ENCODE results near the gene UBAC1.

UBAC1 gene

GRCh38 chr9:135908093-135908753 lies 53.0 kb downstream of the UBAC1 start:
- peaks cover 14% of the 10 kb centered on the region for H3K4me1 ChIP-seq (ENCODE audit: low read depth, poor library complexity, severe bottlenecking)
- no peaks in the 10 kb centered on the region for H3K27me3 ChIP-seq (ENCODE audit: insufficient read depth, low read depth)
- TF ChIP-seq CTCF (conservative IDR thresholded peaks at IDR 0.05; ENCODE audit: low read depth, low read length) = no peak
- H3K9ac ChIP-seq = no peak overlapping the region; the same call in 1 of the 2 replicates
- peak overlapping the region; percentile 88 for H3K4me2 ChIP-seq
- H3K27ac ChIP-seq = no peak overlapping the region
- H4K20me1 ChIP-seq (ENCODE audit: insufficient read depth) = no peaks in the 10 kb centered on the region
- no peak overlapping the region for H3K4me3 ChIP-seq (IDR thresholded peaks at IDR 0.05; ENCODE audit: insufficient read depth, low read depth, low read length)
- H3K79me2 ChIP-seq (ENCODE audit: insufficient read depth, low read depth) = peaks cover 30% of the 10 kb centered on the region
- peak overlapping the region; percentile 75 for H2AFZ ChIP-seq (ENCODE audit: low read depth)
- H3K36me3 ChIP-seq (ENCODE audit: insufficient read depth) = no peaks in the 10 kb centered on the region

DNA sequence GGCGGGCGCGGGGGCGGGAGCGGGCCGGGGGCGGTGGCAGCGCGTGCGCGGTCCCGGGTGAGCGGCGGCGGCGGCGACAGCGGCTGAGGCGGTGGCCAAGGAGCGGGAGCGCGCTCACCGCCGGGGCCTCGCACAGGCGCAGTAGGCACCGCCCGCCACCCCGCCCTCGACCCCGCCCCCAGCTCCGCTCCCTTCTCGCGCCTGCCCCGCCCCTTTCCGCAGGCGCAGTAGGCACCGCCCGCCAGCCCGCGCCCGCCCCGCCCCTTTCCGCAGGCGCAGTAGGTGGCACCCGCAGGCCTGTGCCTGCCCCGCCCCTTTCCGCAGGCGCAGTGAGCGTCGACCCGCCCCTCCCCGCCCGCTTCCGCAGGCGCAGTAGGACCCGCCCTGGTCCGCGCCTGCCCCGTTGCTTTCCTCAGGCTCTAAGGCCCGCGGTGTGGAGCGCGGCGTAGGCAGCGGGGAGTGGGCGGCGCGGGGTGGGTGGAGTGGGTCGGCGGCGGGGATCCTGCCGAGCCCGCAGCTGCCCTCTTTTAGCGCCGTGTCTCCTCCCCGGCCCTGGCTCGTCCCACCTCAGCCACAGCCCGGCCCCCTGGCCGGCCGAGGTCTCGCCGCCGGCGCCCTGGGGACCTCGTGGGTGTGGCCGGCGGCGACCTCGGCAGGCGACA lies 53.6 kb downstream of the UBAC1 start, which contains the start of gene CAMSAP1:
Gene CAMSAP1, minus strand, starts transcription at position 116 of the 662 bp plus-strand sequence. CDS start 387 bp downstream, outside the sequence.
- peak within 1 kb of the TSS; percentile 75 for H2AFZ ChIP-seq (ENCODE audit: low read depth)
- H3K36me3 ChIP-seq (ENCODE audit: insufficient read depth) = no peaks in the 10 kb centered on the region
- H3K4me3 ChIP-seq (IDR thresholded peaks at IDR 0.05; ENCODE audit: insufficient read depth, low read depth, low read length) = no peak within 1 kb of the TSS
- peak within 1 kb of the TSS; percentile 88 for H3K4me2 ChIP-seq
- H3K9ac ChIP-seq = no peak within 1 kb of the TSS; the same call in 1 of the 2 replicates
- H3K79me2 ChIP-seq (ENCODE audit: insufficient read depth, low read depth) = peaks cover 37% of the 10 kb centered on the region
- no peak for TF ChIP-seq CTCF (conservative IDR thresholded peaks at IDR 0.05; ENCODE audit: low read depth, low read length)
- H3K4me1 ChIP-seq (ENCODE audit: low read depth, poor library complexity, severe bottlenecking) = peaks cover 14% of the 10 kb centered on the region
- no peaks in the 10 kb centered on the region for H3K27me3 ChIP-seq (ENCODE audit: insufficient read depth, low read depth)
- H4K20me1 ChIP-seq (ENCODE audit: insufficient read depth) = no peaks in the 10 kb centered on the region
- H3K27ac ChIP-seq = no peak within 1 kb of the TSS

- TF ChIP-seq CTCF (conservative IDR thresholded peaks at IDR 0.05; ENCODE audit: low read depth, low read length) = no peak
- H3K27me3 ChIP-seq (ENCODE audit: insufficient read depth, low read depth) = no peaks in the 10 kb centered on the region
- peaks cover 42% of the 10 kb centered on the region for H3K79me2 ChIP-seq (ENCODE audit: insufficient read depth, low read depth)
- H3K36me3 ChIP-seq (ENCODE audit: insufficient read depth) = no peaks in the 10 kb centered on the region
- no peak overlapping the region for H3K4me3 ChIP-seq (IDR thresholded peaks at IDR 0.05; ENCODE audit: insufficient read depth, low read depth, low read length)
- no peaks in the 10 kb centered on the region for H4K20me1 ChIP-seq (ENCODE audit: insufficient read depth)
- H2AFZ ChIP-seq (ENCODE audit: low read depth) = no peak overlapping the region; the same call in 1 of the 2 replicates
- H3K27ac ChIP-seq = no peak overlapping the region
- no peak overlapping the region for H3K4me2 ChIP-seq
- H3K9ac ChIP-seq = no peak overlapping the region
- H3K4me1 ChIP-seq (ENCODE audit: low read depth, poor library complexity, severe bottlenecking) = peaks cover 14% of the 10 kb centered on the region
These were observed 54.2 kb downstream of the UBAC1 start for GRCh38 chr9:135907006-135907430.

GRCh38 chr9:135906291-135907005 lies 54.7 kb downstream of the UBAC1 start:
- H2AFZ ChIP-seq (ENCODE audit: low read depth) = no peak overlapping the region; the same call in 1 of the 2 replicates

More at GRCh38 chr9:135906291-135907005, 54.7 kb downstream of the UBAC1 start:
- Histone ChIP-seq H3K36me3 (ENCODE audit: insufficient read depth) (no peaks in the 10 kb centered on the region), H3K79me2 (ENCODE audit: insufficient read depth, low read depth) (peaks cover 45% of the 10 kb centered on the region), H3K4me3 (IDR thresholded peaks at IDR 0.05; ENCODE audit: insufficient read depth, low read depth, low read length) (no peak overlapping the region), H3K4me2 (0 out of 2 replicates have a peak overlapping the region, but pooled peaks have one; percentile 43), H3K4me1 (ENCODE audit: low read depth, poor library complexity, severe bottlenecking) (peaks cover 14% of the 10 kb centered on the region), H3K27ac (no peak overlapping the region), H3K9ac (no peak overlapping the region), H3K27me3 (ENCODE audit: insufficient read depth, low read depth) (no peaks in the 10 kb centered on the region), H4K20me1 (ENCODE audit: insufficient read depth) (no peaks in the 10 kb centered on the region)
- TF ChIP-seq CTCF (conservative IDR thresholded peaks at IDR 0.05; ENCODE audit: low read depth, low read length) = no peak

Data from KMS-11 (cell line).